K562 (cell line): ENCODE results near the gene FKBP1B. TPM values are rescaled to one million over a fixed set of nuclear protein-coding genes. Genes with fewer than 3 reads are reported as not detected.

Source experiments
- DDX20 ChIP-seq: fragments of 450-650 bp; IDR thresholded peaks from 2 replicates; pipeline ENCODE4 v1.6.1; 2016; ENCODE audit warnings: missing genetic modification characterization, low read depth, mild to moderate bottlenecking, missing compliant biosample characterization, moderate library complexity
- DPF2 ChIP-seq: fragments of 450-650 bp; IDR thresholded peaks from 2 replicates; pipeline ENCODE4 v1.6.1; 2016
- ETV6 ChIP-seq, 3 experiments: fragments of 150-350 bp in 1 of 3; sonication (generic) in 1 of 3; formaldehyde crosslinking in 1 of 3; IDR thresholded peaks; 2 replicates each; pipeline versions ENCODE4 v1.6.1 to v1.8.0; 2014 to 2022; ENCODE audit warnings: borderline replicate concordance in 2 of 3, low read depth in 2 of 3, antibody characterized with exemption in 1 of 3, low read length in 1 of 3, mild to moderate bottlenecking in 1 of 3, missing genetic modification reagents in 1 of 3
- FOXJ2 ChIP-seq: fragments of 200-800 bp; sonication (Bioruptor generic); IDR thresholded peaks from 2 replicates; pipeline ENCODE4 v1.6.1; 2016; ENCODE audit warnings: missing genetic modification characterization, missing compliant biosample characterization
- GATA2 ChIP-seq: sonication (generic); formaldehyde crosslinking; IDR thresholded peaks from 2 replicates; pipeline ENCODE4 v1.4.0; 2020; ENCODE audit warnings: mild to moderate bottlenecking, missing genetic modification reagents
- GATAD2A ChIP-seq: fragments of 450-650 bp; IDR thresholded peaks from 2 replicates; pipeline ENCODE4 v1.6.1; 2017
- HEY1 ChIP-seq: fragments of 250-450 bp; sonication (Bioruptor Pico); IDR thresholded peaks from 2 replicates; pipeline ENCODE4 v1.5.0; 2020; ENCODE audit warnings: mild to moderate bottlenecking, moderate library complexity, borderline replicate concordance
- HMG20B ChIP-seq: fragments of 250-450 bp; sonication (Bioruptor Pico); IDR thresholded peaks from 2 replicates; pipeline ENCODE4 v1.5.0; 2021; ENCODE audit warnings: mild to moderate bottlenecking
- MAFG ChIP-seq: fragments of 450-650 bp; conservative IDR thresholded peaks from 2 replicates; pipeline ENCODE4 v1.6.1; 2016; ENCODE audit warnings: missing genetic modification characterization, missing compliant biosample characterization
- MAZ ChIP-seq, 2 experiments: fragments of 450-650 bp in 1 of 2; sonication (generic) in 1 of 2; formaldehyde crosslinking; IDR thresholded peaks in 1 of 2; conservative IDR thresholded peaks in 1 of 2; 2 replicates each; pipeline versions ENCODE4 v1.4.0 to v1.5.0; 2020; ENCODE audit warnings: mild to moderate bottlenecking in 1 of 2, missing genetic modification reagents in 1 of 2
- NR2C2 ChIP-seq, 2 experiments: fragments of 200-800 bp in 1 of 2; sonication (Bioruptor generic) in 1 of 2; sonication (generic) in 1 of 2; formaldehyde crosslinking in 1 of 2; IDR thresholded peaks; 2 replicates each; pipeline versions ENCODE4 v1.6.1 to v1.8.0; 2016 to 2022; ENCODE audit warnings: mild to moderate bottlenecking in 1 of 2, missing compliant biosample characterization in 1 of 2, missing genetic modification characterization in 1 of 2, missing genetic modification reagents in 1 of 2
- POLR3G ChIP-seq: IDR thresholded peaks from 2 replicates; pipeline ENCODE4 v1.6.1; 2011; ENCODE audit not compliant: insufficient read length, insufficient replicate concordance; ENCODE audit errors: extremely low read depth
- PRMT5 ChIP-seq: sonication (generic); formaldehyde crosslinking; IDR thresholded peaks from 2 replicates; pipeline ENCODE4 v1.5.0; 2020; ENCODE audit warnings: missing genetic modification reagents
- SAFB2 ChIP-seq: fragments of 200-400 bp; formaldehyde crosslinking; IDR thresholded peaks from 2 replicates; pipeline ENCODE4 v1.6.1; 2018; ENCODE audit warnings: borderline replicate concordance, low read length, low read depth, moderate library complexity; ENCODE audit not compliant: severe bottlenecking
- TAL1 ChIP-seq: fragments of 450-650 bp; IDR thresholded peaks from 2 replicates; pipeline ENCODE4 v1.6.1; 2016; ENCODE audit warnings: mild to moderate bottlenecking
- YY1 ChIP-seq, 3 experiments: IDR thresholded peaks; 2 replicates each; pipeline ENCODE4 v1.6.1; 2011; ENCODE audit warnings: low read length in 2 of 3, mild to moderate bottlenecking in 2 of 3, moderate library complexity in 2 of 3, borderline replicate concordance in 1 of 3, control low read depth in 1 of 3, low read depth in 1 of 3; ENCODE audit not compliant: insufficient read depth in 3 of 3, insufficient replicate concordance in 2 of 3, control insufficient read depth in 1 of 3, insufficient read length in 1 of 3; ENCODE audit errors: extremely low read depth in 1 of 3
- ZFPM2 ChIP-seq: fragments of 250-450 bp; sonication (Bioruptor Pico); IDR thresholded peaks from 2 replicates; pipeline ENCODE4 v1.5.1; 2022; ENCODE audit warnings: mild to moderate bottlenecking
- ZNF12 ChIP-seq: sonication (generic); formaldehyde crosslinking; IDR thresholded peaks from 2 replicates; pipeline ENCODE4 v1.4.0; 2020; ENCODE audit warnings: mild to moderate bottlenecking, missing genetic modification reagents
- ZNF766 ChIP-seq: fragments of 200-800 bp; sonication (Bioruptor generic); conservative IDR thresholded peaks from 2 replicates; pipeline ENCODE4 v1.6.1; 2016; ENCODE audit warnings: missing genetic modification characterization, missing compliant biosample characterization
- polyA plus RNA-seq, 8 experiments: library from polyadenylated mRNA; depleted of rRNA in 4 of 8; stranded (reverse) in 5 of 8; unstranded in 3 of 8; fragments of >200 nt; fragmentation: Nextera tagmentation in 2 of 8; fragmentation: Illumina TruSeq in 1 of 8; extraction: Ambion mirVana in 2 of 8; extraction: Trizol in 1 of 8; gene quantifications; 2 replicates each; pipeline versions ENCODE4 v1.2.1 to v1.2.3, GENCODE V29; 2011 to 2014; ENCODE audit warnings: inconsistent platforms in 1 of 8, missing spikeins in 1 of 8
- total RNA-seq, 7 experiments: library from RNA; depleted of rRNA in 6 of 7; stranded (reverse); fragments of >200 nt in 6 of 7; fragmentation: Illumina TruSeq in 2 of 7; extraction: Trizol in 2 of 7; gene quantifications; 2 replicates each; pipeline versions ENCODE4 v1.2.1 to v1.2.3, GENCODE V29; 2011 to 2021; ENCODE audit warnings: low replicate concordance in 1 of 7
- TF ChIP-seq, protein P1 (sequence below): fragments of 200-800 bp; sonication (Bioruptor generic); IDR thresholded peaks from 2 replicates; pipeline ENCODE4 v1.6.1; 2017; ENCODE audit warnings: missing genetic modification characterization, missing compliant biosample characterization
- TF ChIP-seq, protein P2 (sequence below): fragments of 250-450 bp; sonication (Bioruptor Pico); IDR thresholded peaks from 2 replicates; pipeline ENCODE4 v1.8.0; 2022; ENCODE audit warnings: inconsistent platforms
- TF ChIP-seq, protein P3 (sequence below), 2 experiments: fragments of 250-450 bp in 1 of 2; fragments of 450-650 bp in 1 of 2; sonication (Bioruptor Pico) in 1 of 2; IDR thresholded peaks; 2 replicates each; pipeline versions ENCODE4 v1.6.1 to v1.8.0; 2016 to 2021; ENCODE audit warnings: mild to moderate bottlenecking in 2 of 2, moderate library complexity in 2 of 2, missing compliant biosample characterization in 1 of 2, missing genetic modification characterization in 1 of 2

FKBP1B gene
- total and polyA plus RNA-seq, 9 of the 15 experiments (the other 6 are each of a cell fraction or from before 2014, with no cell fraction given): 0.58 to 9.4 (median 1.6) TPM

DNA sequence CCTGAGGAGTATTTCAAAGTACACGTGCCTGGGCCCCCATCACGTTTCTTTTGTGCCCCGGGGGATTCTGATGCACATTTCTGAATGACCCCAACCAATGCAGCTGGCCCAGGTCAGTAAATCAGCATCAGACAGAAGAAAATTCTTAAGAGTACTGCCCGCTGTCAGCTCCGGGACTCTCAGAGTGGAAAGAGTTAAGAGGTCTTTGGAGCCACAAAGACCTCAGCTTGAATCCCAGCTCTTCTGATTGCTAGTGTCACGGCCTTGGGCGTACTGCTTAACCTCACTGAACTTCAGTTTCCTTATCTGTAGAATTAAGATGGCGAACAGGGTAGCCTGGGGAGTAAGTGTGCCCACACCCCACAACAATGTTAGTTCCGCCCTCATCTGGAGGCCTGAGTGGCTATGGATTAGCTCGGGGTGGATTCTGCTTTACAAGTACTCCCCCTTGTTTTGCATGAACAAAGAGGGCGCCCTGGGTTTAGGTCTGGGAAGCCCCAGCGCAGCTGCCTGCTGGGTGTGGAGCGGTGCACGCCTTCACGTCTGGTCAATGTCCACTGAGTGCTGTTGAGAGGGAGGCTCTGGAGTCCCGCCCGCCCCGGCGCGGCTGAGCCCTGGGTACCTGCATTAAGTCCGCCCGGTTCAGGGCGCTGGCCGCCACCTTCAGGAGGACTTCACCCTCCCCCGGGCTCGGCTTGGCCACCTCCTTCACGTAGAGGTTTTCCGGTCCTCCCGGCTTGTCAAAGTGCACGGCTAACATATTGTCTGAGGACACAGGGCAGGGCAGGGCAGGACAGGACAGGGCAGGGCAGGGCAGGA, 34.2 kb downstream of the FKBP1B start (continued):
- no peak for TF ChIP-seq NR2C2 (CRISPR knock-in tag; IDR thresholded peaks at IDR 0.05)
- peak; percentile 66 for TF ChIP-seq NR2C2 (tag; IDR thresholded peaks at IDR 0.05)
- TF ChIP-seq, protein P1, sequence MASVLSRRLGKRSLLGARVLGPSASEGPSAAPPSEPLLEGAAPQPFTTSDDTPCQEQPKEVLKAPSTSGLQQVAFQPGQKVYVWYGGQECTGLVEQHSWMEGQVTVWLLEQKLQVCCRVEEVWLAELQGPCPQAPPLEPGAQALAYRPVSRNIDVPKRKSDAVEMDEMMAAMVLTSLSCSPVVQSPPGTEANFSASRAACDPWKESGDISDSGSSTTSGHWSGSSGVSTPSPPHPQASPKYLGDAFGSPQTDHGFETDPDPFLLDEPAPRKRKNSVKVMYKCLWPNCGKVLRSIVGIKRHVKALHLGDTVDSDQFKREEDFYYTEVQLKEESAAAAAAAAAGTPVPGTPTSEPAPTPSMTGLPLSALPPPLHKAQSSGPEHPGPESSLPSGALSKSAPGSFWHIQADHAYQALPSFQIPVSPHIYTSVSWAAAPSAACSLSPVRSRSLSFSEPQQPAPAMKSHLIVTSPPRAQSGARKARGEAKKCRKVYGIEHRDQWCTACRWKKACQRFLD: peak; percentile 72
- TF ChIP-seq HEY1: no peak
- no peak for TF ChIP-seq MAFG
- TF ChIP-seq DPF2: peak; percentile 49; the same call in 1 of the 2 replicates
- TF ChIP-seq YY1 (IDR thresholded peaks at IDR 0.05; ENCODE audit: borderline replicate concordance in 1 of 3, control insufficient read depth in 1 of 3, extremely low read depth in 1 of 3, insufficient read depth in 3 of 3, insufficient read length in 1 of 3, insufficient replicate concordance in 2 of 3, low read depth in 1 of 3, low read length in 2 of 3): peak; percentile 35 to 84 (median 63)
- TF ChIP-seq TAL1: no peak
- TF ChIP-seq POLR3G: no peak
- no peak; a peak in 1 of 4 replicates for TF ChIP-seq MAZ (CRISPR knock-in tag; conservative IDR thresholded peaks at IDR 0.05 in 1 of 2, IDR thresholded peaks at IDR 0.05 in 1 of 2)
- no peak; the same call in 1 of the 2 replicates for TF ChIP-seq ZFPM2 (CRISPR knock-in tag)
- no peak for TF ChIP-seq PRMT5
- TF ChIP-seq HMG20B: no peak
- no peak for TF ChIP-seq DDX20 (tag)
- no peak for TF ChIP-seq ETV6 (IDR thresholded peaks at IDR 0.05; ENCODE audit: borderline replicate concordance in 1 of 2, low read depth in 2 of 2, low read length in 1 of 2)
- TF ChIP-seq ETV6 (CRISPR knock-in tag; IDR thresholded peaks at IDR 0.05; ENCODE audit: borderline replicate concordance): no peak; the same call in 1 of the 2 replicates
- peak; percentile 29; the same call in 1 of the 2 replicates for TF ChIP-seq GATA2 (CRISPR knock-in tag)
- TF ChIP-seq SAFB2: no peak
- no peak for TF ChIP-seq ZNF12 (CRISPR knock-in tag)
- TF ChIP-seq, protein P2, sequence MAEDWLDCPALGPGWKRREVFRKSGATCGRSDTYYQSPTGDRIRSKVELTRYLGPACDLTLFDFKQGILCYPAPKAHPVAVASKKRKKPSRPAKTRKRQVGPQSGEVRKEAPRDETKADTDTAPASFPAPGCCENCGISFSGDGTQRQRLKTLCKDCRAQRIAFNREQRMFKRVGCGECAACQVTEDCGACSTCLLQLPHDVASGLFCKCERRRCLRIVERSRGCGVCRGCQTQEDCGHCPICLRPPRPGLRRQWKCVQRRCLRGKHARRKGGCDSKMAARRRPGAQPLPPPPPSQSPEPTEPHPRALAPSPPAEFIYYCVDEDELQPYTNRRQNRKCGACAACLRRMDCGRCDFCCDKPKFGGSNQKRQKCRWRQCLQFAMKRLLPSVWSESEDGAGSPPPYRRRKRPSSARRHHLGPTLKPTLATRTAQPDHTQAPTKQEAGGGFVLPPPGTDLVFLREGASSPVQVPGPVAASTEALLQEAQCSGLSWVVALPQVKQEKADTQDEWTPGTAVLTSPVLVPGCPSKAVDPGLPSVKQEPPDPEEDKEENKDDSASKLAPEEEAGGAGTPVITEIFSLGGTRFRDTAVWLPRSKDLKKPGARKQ (CRISPR knock-in tag): no peak
- peak; percentile 45; the same call in 1 of the 2 replicates for TF ChIP-seq ZNF766 (CRISPR knock-in tag)
- TF ChIP-seq, protein P3, sequence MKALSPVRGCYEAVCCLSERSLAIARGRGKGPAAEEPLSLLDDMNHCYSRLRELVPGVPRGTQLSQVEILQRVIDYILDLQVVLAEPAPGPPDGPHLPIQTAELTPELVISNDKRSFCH (CRISPR knock-in tag; IDR thresholded peaks at IDR 0.05): no peak
- TF ChIP-seq, protein P3 (tag; IDR thresholded peaks at IDR 0.05): peak; percentile 31; the same call in 1 of the 2 replicates
- no peak for TF ChIP-seq FOXJ2 (tag)
- 0 out of 2 replicates have a peak, but pooled peaks have one; percentile 47 for TF ChIP-seq GATAD2A
